Measurements from ENCODE around the gene ALDH1A2.

The ALDH1A2 gene

DNA sequence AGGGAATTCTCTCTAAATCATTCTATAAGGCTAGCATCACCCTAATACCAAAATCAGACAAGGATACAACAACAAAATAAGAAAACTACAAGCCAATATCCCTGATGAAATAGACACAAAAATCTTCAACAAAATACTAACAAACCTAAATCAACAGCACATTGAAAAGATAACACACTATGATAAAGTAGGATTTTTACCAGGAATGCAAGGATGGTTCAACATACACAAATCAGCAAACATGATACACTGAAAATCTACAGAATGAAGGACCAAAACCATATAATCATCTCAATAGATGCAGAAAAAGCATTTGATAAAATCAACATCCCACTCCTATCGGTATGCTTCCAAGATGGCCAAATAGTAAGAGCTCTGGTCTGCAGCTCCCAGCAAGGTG is 39.5 kb downstream of the ALDH1A2 start:
- intact Hi-C loops (cut with DNase I; ENCODE audit: low total_unique reads) = no loop called here
- no peaks in the 10 kb centered on the region for H3K36me3 ChIP-seq
- no peak overlapping the region for H3K27ac ChIP-seq
- peaks cover 0 to 45% (median 35%) of the 10 kb centered on the region in 3 donors for H3K9me3 ChIP-seq
- H3K4me1 ChIP-seq = no peaks in the 10 kb centered on the region
- no peak overlapping the region for H3K4me3 ChIP-seq
- no peak for DNase-seq
- no peaks in the 10 kb centered on the region for H3K27me3 ChIP-seq
- TF ChIP-seq, protein P1, sequence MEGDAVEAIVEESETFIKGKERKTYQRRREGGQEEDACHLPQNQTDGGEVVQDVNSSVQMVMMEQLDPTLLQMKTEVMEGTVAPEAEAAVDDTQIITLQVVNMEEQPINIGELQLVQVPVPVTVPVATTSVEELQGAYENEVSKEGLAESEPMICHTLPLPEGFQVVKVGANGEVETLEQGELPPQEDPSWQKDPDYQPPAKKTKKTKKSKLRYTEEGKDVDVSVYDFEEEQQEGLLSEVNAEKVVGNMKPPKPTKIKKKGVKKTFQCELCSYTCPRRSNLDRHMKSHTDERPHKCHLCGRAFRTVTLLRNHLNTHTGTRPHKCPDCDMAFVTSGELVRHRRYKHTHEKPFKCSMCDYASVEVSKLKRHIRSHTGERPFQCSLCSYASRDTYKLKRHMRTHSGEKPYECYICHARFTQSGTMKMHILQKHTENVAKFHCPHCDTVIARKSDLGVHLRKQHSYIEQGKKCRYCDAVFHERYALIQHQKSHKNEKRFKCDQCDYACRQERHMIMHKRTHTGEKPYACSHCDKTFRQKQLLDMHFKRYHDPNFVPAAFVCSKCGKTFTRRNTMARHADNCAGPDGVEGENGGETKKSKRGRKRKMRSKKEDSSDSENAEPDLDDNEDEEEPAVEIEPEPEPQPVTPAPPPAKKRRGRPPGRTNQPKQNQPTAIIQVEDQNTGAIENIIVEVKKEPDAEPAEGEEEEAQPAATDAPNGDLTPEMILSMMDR (IDR thresholded peaks at IDR 0.05) = no peak

DNA sequence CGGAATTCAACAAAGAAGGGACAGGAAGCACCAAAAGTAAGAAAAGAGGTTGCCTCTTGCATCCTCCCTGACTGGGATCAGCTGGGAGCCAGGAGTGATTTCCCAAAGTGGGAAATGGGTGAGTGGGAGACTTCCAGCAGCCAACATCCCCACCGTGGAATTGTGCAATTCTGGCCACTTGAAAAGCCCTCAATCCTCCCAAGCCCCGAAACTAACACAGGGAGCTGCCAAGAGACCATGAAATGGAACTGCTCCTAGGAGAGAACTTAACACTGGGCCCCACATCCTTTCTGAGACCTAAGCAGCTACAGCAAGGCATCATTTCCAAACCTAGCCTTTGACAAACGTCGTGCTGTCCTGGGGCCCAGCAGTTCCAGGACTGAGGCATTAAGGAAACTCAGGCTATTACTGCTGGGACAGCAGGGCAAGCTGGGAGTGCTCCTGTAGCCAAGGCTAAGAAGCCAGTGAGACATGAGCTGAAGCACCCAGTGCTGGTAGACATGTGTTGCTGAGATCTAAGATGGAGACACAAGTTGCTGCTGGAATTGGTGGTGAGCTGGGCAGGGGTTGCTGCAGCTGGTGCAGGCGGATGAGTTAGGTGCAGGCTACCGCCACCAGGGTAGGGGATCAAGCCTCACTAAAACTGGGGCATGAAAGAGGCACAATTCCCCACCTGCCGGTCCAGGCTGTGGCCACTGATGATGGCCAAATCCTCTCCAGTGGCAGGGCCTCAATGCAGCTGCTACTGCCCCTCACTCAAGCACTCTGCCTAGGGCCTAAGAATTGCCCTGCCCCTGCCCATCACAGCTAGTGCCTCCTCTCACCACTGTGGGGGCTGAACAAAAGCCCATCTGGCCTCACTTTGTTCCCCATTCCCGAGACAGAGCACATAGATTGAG is 43.9 kb downstream of the ALDH1A2 start:
- intact Hi-C loops (cut with DNase I; ENCODE audit: low total_unique reads) = no loop called here
- Histone ChIP-seq H3K27ac (no peak overlapping the region), H3K4me3 (no peak overlapping the region)

DNA sequence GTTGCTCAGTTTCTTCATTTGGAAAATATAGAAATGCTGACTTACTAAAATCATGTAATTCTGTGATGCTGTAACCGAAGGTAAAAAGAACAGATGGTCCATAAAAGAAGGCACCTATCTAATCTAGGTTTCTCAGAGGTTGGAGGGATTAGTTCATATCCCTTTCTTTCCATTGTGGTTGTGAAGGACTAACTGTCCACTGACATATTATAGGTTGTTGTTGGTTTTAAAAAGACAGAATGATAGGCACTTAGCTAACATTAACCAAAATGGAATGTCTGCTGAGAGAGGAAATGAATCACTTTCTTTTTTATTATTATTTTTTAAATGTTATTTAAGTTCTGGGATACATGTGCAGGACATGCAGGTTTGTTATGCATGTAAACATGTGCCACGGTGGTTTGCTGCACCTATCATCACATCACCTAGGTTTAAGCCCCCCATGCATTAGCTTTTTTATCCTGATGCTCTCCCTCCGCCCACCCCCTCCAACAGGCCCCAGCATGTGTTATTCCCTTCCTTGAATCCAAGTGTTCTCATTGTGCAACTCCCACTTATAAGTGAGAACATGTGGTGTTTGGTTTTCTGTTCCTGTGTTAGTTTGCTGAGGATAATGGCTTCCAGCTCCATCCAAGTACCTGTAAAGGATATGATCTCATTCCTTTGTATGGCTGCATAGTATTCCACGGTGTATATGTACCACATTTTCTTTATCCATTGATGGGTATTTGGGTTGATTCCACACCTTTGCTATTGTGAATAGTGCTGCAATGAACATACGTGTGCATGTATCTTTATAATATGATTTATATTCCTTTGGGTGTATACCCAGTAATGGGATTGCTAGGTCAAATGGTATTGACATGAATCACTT is 45.8 kb downstream of the ALDH1A2 start:
- Histone ChIP-seq H3K9me3 (peaks cover 0 to 13% (median 12%) of the 10 kb centered on the region in 3 donors), H3K27me3 (no peaks in the 10 kb centered on the region), H3K27ac (no peak overlapping the region), H3K4me1 (no peaks in the 10 kb centered on the region), H3K36me3 (no peaks in the 10 kb centered on the region), H3K4me3 (no peak overlapping the region)
- no peak for DNase-seq
- intact Hi-C loops (cut with DNase I; ENCODE audit: low total_unique reads) = no loop called here
- TF ChIP-seq, protein P1 (IDR thresholded peaks at IDR 0.05) = no peak

More for the DNA sequence above, 43.9 kb downstream of the ALDH1A2 start:
- TF ChIP-seq, protein P1 (IDR thresholded peaks at IDR 0.05) = no peak
- H3K9me3 ChIP-seq = peaks cover 0 to 27% (median 25%) of the 10 kb centered on the region in 3 donors
- no peaks in the 10 kb centered on the region for H3K4me1 ChIP-seq
- H3K36me3 ChIP-seq = no peaks in the 10 kb centered on the region
- H3K27me3 ChIP-seq = no peaks in the 10 kb centered on the region
- no peak for DNase-seq

DNA sequence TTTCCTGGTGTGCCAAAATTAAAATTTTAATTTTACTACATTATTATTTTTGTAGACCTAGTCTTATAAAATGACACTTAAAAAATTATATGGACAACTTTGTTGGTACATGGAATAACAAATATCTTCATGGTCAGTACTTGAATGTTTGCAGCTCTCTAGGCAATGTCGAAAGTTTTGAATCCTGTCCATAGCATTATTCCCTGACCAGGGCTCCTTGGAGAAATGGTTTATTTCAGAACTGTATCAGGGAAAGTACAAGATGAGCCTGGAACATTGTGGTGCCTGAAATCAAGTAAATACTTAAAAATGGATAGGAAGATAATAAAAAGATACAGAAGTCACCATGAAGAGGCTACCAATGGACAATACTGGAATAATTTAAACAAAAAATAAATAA is 47.6 kb downstream of the ALDH1A2 start:
- DNase-seq = no peak
- H3K36me3 ChIP-seq = no peaks in the 10 kb centered on the region
- intact Hi-C loops (cut with DNase I; ENCODE audit: low total_unique reads) = no loop called here

DNA sequence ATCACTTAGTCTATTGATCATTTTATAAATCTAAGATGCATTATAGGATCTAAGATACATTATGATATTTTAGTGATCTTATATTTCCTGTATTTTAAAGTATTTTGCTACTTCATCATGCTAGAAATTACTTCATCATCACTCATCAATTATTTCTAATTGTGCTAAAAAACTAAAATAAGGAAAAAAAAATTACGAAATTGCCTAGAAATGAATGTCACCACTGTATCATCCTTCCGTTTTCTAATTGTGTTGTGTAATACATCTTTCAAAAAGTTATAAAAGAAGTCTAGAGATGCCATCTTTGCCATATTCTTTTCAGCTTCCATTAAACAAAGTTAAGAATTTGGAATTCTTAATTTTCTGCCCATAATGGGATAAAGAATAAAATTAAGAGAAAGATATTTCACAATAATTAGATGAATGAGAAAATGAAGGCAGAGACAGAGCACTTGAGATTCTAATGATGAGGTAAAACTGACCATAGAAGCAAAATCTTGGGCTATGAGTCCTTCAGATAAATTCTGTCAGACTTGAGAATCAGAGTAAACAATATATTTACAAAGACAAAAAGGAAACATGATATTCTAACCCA is 48.8 kb downstream of the ALDH1A2 start:
- intact Hi-C loops (cut with DNase I; ENCODE audit: low total_unique reads) = no loop called here
- Histone ChIP-seq H3K9me3 (peaks cover 0 to 2% (median 1%) of the 10 kb centered on the region in 3 donors), H3K4me3 (no peak overlapping the region), H3K27me3 (no peaks in the 10 kb centered on the region), H3K4me1 (no peaks in the 10 kb centered on the region), H3K36me3 (no peaks in the 10 kb centered on the region), H3K27ac (no peak overlapping the region)
- TF ChIP-seq, protein P1 (IDR thresholded peaks at IDR 0.05) = no peak
- DNase-seq = no peak

More for the DNA sequence above, 47.6 kb downstream of the ALDH1A2 start:
- TF ChIP-seq, protein P1 (IDR thresholded peaks at IDR 0.05) = no peak
- Histone ChIP-seq H3K9me3 (peaks cover 0 to 13% (median 12%) of the 10 kb centered on the region in 3 donors), H3K4me1 (no peaks in the 10 kb centered on the region), H3K27me3 (no peaks in the 10 kb centered on the region), H3K4me3 (no peak overlapping the region), H3K27ac (no peak overlapping the region)

Measured in tibial artery (tissue), 4 donors.